ENCODE measurements around the gene PLXDC1.

DNA sequence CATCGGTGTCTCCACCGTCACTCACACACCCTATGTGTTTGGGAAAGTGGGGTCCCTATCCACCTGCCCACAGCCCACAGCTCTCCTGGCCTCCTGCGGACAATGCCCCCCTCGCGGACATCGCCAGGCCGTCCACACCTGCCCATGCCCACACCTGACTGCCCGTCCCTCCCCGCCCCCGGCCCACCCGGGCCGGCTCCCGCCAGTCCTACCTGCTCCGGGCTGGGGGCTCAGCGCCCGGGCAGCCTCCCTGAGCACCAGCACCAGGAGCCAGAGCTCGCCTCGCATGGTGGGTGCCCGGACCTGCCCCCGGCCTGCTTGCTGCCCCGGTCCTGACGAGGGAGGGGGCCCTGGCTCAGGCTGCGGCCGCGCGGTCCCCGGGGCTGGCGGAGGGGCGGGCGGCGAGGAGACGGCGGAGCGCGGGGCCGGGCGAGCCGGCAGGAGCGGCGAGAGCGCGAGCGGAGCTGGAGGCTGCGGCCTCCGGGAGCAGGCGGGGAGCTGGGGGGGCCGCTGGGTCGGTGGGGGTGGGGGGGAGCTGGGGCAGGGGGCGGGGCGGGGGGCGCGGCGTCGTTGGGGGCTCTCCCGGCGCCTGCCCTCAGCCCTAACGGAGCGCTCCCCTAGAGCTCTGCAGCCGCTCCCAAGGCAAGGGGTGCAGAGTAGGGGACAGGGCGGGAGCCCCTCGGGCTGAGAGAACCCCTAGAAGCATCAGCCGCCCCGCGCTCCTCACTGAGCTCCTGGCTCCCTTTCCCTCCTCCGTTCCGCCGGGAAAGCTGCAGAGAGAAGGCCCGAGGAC, at the start of gene PLXDC1:
- TF ChIP-seq, protein P1, sequence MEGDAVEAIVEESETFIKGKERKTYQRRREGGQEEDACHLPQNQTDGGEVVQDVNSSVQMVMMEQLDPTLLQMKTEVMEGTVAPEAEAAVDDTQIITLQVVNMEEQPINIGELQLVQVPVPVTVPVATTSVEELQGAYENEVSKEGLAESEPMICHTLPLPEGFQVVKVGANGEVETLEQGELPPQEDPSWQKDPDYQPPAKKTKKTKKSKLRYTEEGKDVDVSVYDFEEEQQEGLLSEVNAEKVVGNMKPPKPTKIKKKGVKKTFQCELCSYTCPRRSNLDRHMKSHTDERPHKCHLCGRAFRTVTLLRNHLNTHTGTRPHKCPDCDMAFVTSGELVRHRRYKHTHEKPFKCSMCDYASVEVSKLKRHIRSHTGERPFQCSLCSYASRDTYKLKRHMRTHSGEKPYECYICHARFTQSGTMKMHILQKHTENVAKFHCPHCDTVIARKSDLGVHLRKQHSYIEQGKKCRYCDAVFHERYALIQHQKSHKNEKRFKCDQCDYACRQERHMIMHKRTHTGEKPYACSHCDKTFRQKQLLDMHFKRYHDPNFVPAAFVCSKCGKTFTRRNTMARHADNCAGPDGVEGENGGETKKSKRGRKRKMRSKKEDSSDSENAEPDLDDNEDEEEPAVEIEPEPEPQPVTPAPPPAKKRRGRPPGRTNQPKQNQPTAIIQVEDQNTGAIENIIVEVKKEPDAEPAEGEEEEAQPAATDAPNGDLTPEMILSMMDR (conservative IDR thresholded peaks at IDR 0.05; ENCODE audit: low read depth, low read length) = no peak
- TF ChIP-seq EZH2 (IDR thresholded peaks at IDR 0.05; ENCODE audit: borderline replicate concordance, low read depth, low read length, poor library complexity, severe bottlenecking) = no peak

Data from A673 (cell line).